ENCODE results near the gene LIX1L. TPM values are rescaled to one million over a fixed set of nuclear protein-coding genes. Genes with fewer than 3 reads are reported as not detected.

LIX1L gene
- total and polyA plus RNA-seq, 2 donors (not counting 3 experiments of a cell fraction or from before 2014, with no cell fraction given) = 54.9 to 56.4 TPM

DNA sequence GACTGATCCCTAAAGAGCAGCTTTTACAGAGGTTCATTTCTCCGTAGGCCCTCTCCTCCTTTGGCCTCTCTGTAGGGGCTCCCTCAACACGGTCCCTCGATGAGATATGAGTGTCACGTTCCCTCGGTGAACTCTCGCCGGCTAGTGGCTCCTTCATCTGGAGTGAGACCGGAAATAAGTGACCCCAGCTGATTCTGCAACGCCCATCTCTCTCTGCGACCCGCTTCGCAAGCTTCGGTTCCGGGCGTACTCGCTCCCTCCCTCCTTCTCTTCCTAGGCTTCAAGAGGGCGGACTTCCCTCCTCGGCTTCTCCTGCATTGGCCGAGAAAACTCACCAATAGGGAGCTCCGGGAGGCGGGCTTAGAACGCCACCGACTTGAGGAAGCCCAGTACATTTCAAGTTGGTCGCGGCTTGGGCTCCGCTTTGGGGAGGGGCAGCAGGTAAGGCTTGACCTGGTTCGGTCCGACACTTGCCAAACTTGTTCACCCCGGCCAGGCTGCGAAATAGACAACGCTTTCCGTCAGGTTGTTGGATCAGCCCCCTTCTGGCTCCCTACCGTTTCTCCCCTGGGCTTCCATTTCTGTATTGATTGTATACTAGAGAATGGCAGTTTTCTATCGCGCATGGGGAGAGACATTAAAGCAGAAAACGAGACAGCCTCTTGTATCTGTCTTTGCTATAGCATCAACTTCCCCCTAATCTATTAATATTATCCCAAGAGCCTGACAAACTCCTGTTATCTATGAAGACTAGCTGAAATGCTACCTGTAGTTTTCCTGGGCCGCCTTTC is 6.7 kb upstream of the LIX1L start, which contains the start of the genes ANKRD34A and POLR3GL:
TSS of gene ANKRD34A (minus strand) at position 248 of the 791 bp plus-strand sequence. CDS start 2,816 bp downstream, outside the sequence.
TSS of gene POLR3GL (plus strand) at position 363 of the 791 bp plus-strand sequence. CDS start 10,176 bp downstream, outside the sequence.
- Histone ChIP-seq H3K9ac (replicated peaks; ENCODE audit: extremely low read depth, insufficient read depth, low read length) (peak within 1 kb of the TSS; percentile 49), H3K27ac (ENCODE audit: insufficient read depth, low read depth, low read length) (peak within 1 kb of the TSS; percentile 43), H3K27me3 (ENCODE audit: control insufficient read depth in 2 of 2, insufficient read depth in 2 of 2, low read length in 2 of 2) (no peaks in the 10 kb centered on the region), H3K4me3 (replicated peaks in 1 of 3; ENCODE audit: insufficient read depth in 1 of 3, low read depth in 1 of 3, low read length in 3 of 3) (peak within 1 kb of the TSS; percentile 38 to 77 (median 60)), H3K4me2 (ENCODE audit: insufficient read depth, low read length) (peak within 1 kb of the TSS; percentile 82), H3K4me1 (ENCODE audit: control insufficient read depth, extremely low read depth, insufficient read depth, low read length) (peaks cover 34% of the 10 kb centered on the region), H3K9me3 (replicated peaks; ENCODE audit: control insufficient read depth, insufficient read depth, low read length) (no peaks in the 10 kb centered on the region), H3K9me1 (replicated peaks; ENCODE audit: control insufficient read depth, extremely low read depth, insufficient read depth, low read length) (no peaks in the 10 kb centered on the region), H3K36me3 (ENCODE audit: control insufficient read depth in 2 of 2, extremely low read depth in 1 of 2, insufficient read depth in 2 of 2, low read length in 2 of 2) (no peaks in the 10 kb centered on the region), H4K20me1 (replicated peaks; ENCODE audit: control insufficient read depth, extremely low read depth, insufficient read depth, low read length) (no peaks in the 10 kb centered on the region), H2AFZ (ENCODE audit: low read depth, low read length) (peak within 1 kb of the TSS; percentile 81), H3K79me2 (ENCODE audit: control insufficient read depth, insufficient read depth, low read length) (no peaks in the 10 kb centered on the region)
- intact Hi-C loops (cut with micrococcal nuclease) = loop anchor here (1.0 kb wide), 2 partner anchors 32 to 37 kb away; partner anchors contain the start of genes RBM8A and TXNIP
- FAIRE-seq (peak; percentile 99), DNase-seq (ENCODE audit: low read depth, low spot score) (peak; percentile 96)
- POLR2A ChIA-PET = interaction anchor here (0.6 to 1.8 kb wide), 10 partner anchors 9 to 106 kb away, joined by 3 to 10 read pairs (median 4); partner anchors contain the start of genes PIAS3 and RBM8A
- dilution Hi-C loops (cut with MboI; ENCODE audit: extremely low pct_ligation_motif_present, low sequenced_read_pairs) = no loop called here
- TF ChIP-seq MYC (IDR thresholded peaks at IDR 0.05; ENCODE audit: low read depth, low read length) = no peak
- no peak for TF ChIP-seq FOS (IDR thresholded peaks at IDR 0.05; ENCODE audit: borderline replicate concordance, insufficient read depth, low read length)
- TF ChIP-seq POLR2AphosphoS5 (IDR thresholded peaks at IDR 0.05; ENCODE audit: insufficient read depth, low read depth, low read length) = peak; percentile 61
- TF ChIP-seq POLR2A (IDR thresholded peaks at IDR 0.05; ENCODE audit: low read depth, low read length) = peak; percentile 82
- TSS peak; percentile 84 for BruUV-seq (replicated peaks)
- CTCF ChIA-PET = interaction anchor here (0.8 to 2.5 kb wide), 14 partner anchors 13 to 119 kb away, joined by 3 to 23 read pairs (median 7); partner anchors contain the start of genes NUDT17, PEX11B, PIAS3 and RBM8A
